HEK293 (cell line): ENCODE measurements around the gene DENND6B.
A peak's percentile ranks its signal among the peaks of the same experiment; 100 is the strongest.

ENCODE experiments used
- CTCF ChIA-PET: fragments of 350-600 bp; formaldehyde crosslinking; extraction: SDS; loops from one replicate; lab custom pipeline; 2021; ENCODE audit warnings: antibody characterized with exemption; lab: Yijun Ruan, JAX
- POLR2A ChIA-PET: fragments of 300-600 bp; formaldehyde crosslinking; extraction: SDS; loops from one replicate; lab custom pipeline; 2020; ENCODE audit warnings: antibody characterized with exemption, inconsistent platforms; lab: Yijun Ruan, JAX
- H3K27ac ChIP-seq: fragments of 200-500 bp; sonication (Bioruptor generic); 2 replicates; pipeline ENCODE4 v1.5.1; 2014; ENCODE audit warnings: low read depth, low read length, control low read depth, inconsistent platforms; ENCODE audit errors: extremely low read depth
- H3K36me3 ChIP-seq, 2 experiments: fragments of 200-500 bp in 1 of 2; sonication (Bioruptor generic) in 1 of 2; 1 replicate in 1 of 2; 2 replicates in 1 of 2; pipeline ENCODE4 v1.5.1; 2014 to 2017; ENCODE audit warnings: inconsistent platforms in 2 of 2, low read length in 2 of 2; ENCODE audit not compliant: control insufficient read depth in 2 of 2, insufficient read depth in 1 of 2
- H3K4me1 ChIP-seq: fragments of 200-500 bp; sonication (Bioruptor generic); 2 replicates; pipeline ENCODE4 v1.5.1; 2014; ENCODE audit warnings: mild to moderate bottlenecking, low read length, inconsistent platforms; ENCODE audit not compliant: control insufficient read depth, insufficient read depth
- H3K4me3 ChIP-seq: 2 replicates; pipeline ENCODE4 v1.5.1; 2011; ENCODE audit warnings: low read depth, mild to moderate bottlenecking, control low read depth, low read length, moderate library complexity
- H3K9me3 ChIP-seq: fragments of 200-500 bp; sonication (Bioruptor generic); 2 replicates; pipeline ENCODE4 v1.5.1; 2014; ENCODE audit warnings: low read depth, low read length, inconsistent platforms; ENCODE audit not compliant: control insufficient read depth, insufficient read depth
- FEZF1 ChIP-seq: fragments of 450-650 bp; formaldehyde crosslinking; IDR thresholded peaks from 2 replicates; pipeline ENCODE4 v1.5.1; 2016; ENCODE audit warnings: missing biosample characterization, missing genetic modification characterization
- GLIS2 ChIP-seq: fragments of 450-650 bp; formaldehyde crosslinking; IDR thresholded peaks from 2 replicates; pipeline ENCODE4 v1.5.1; 2016; ENCODE audit warnings: missing biosample characterization, missing genetic modification characterization
- KLF9 ChIP-seq: fragments of 450-650 bp; formaldehyde crosslinking; IDR thresholded peaks from 2 replicates; pipeline ENCODE4 v1.5.1; 2016; ENCODE audit warnings: missing biosample characterization, missing genetic modification characterization, low read depth
- MZF1 ChIP-seq: fragments of 450-650 bp; formaldehyde crosslinking; IDR thresholded peaks from 2 replicates; pipeline ENCODE4 v1.5.1; 2017; ENCODE audit warnings: missing biosample characterization, missing genetic modification characterization, borderline replicate concordance
- PATZ1 ChIP-seq: fragments of 450-650 bp; formaldehyde crosslinking; IDR thresholded peaks from 2 replicates; pipeline ENCODE4 v1.5.1; 2016; ENCODE audit warnings: missing biosample characterization, missing genetic modification characterization
- SCRT1 ChIP-seq: fragments of 450-650 bp; formaldehyde crosslinking; IDR thresholded peaks from 2 replicates; pipeline ENCODE4 v1.5.1; 2016; ENCODE audit warnings: missing biosample characterization, missing genetic modification characterization, borderline replicate concordance
- SP2 ChIP-seq: fragments of 450-650 bp; formaldehyde crosslinking; IDR thresholded peaks from 2 replicates; pipeline ENCODE4 v1.5.1; 2016; ENCODE audit warnings: missing biosample characterization, missing genetic modification characterization
- ZBTB8A ChIP-seq: fragments of 450-650 bp; formaldehyde crosslinking; IDR thresholded peaks from 2 replicates; pipeline ENCODE4 v1.5.1; 2016; ENCODE audit warnings: missing biosample characterization, missing genetic modification characterization
- ZEB2 ChIP-seq: fragments of 450-650 bp; formaldehyde crosslinking; IDR thresholded peaks from 2 replicates; pipeline ENCODE4 v1.5.1; 2016; ENCODE audit warnings: missing biosample characterization, missing genetic modification characterization
- ZNF121 ChIP-seq: fragments of 450-650 bp; formaldehyde crosslinking; IDR thresholded peaks from 2 replicates; pipeline ENCODE4 v1.5.1; 2016; ENCODE audit warnings: missing biosample characterization, missing genetic modification characterization
- ZNF140 ChIP-seq: fragments of 450-650 bp; formaldehyde crosslinking; IDR thresholded peaks from 2 replicates; pipeline ENCODE4 v1.5.1; 2016; ENCODE audit warnings: missing biosample characterization, missing genetic modification characterization
- ZNF148 ChIP-seq: fragments of 450-650 bp; formaldehyde crosslinking; IDR thresholded peaks from 2 replicates; pipeline ENCODE4 v1.5.0; 2017; ENCODE audit warnings: missing biosample characterization, missing genetic modification characterization, borderline replicate concordance
- ZNF211 ChIP-seq: fragments of 450-650 bp; formaldehyde crosslinking; IDR thresholded peaks from 2 replicates; pipeline ENCODE4 v1.5.1; 2016; ENCODE audit warnings: low read depth, missing biosample characterization, missing genetic modification characterization
- ZNF223 ChIP-seq: fragments of 450-650 bp; formaldehyde crosslinking; IDR thresholded peaks from 2 replicates; pipeline ENCODE4 v1.5.1; 2016; ENCODE audit warnings: missing biosample characterization, missing genetic modification characterization
- ZNF26 ChIP-seq: fragments of 450-650 bp; formaldehyde crosslinking; IDR thresholded peaks from 2 replicates; pipeline ENCODE4 v1.5.1; 2016; ENCODE audit warnings: missing biosample characterization, missing genetic modification characterization
- ZNF266 ChIP-seq: fragments of 450-650 bp; formaldehyde crosslinking; IDR thresholded peaks from 2 replicates; pipeline ENCODE4 v1.5.1; 2016; ENCODE audit warnings: missing biosample characterization, missing genetic modification characterization, low read depth
- ZNF302 ChIP-seq: fragments of 450-650 bp; formaldehyde crosslinking; IDR thresholded peaks from 2 replicates; pipeline ENCODE4 v1.5.1; 2016; ENCODE audit warnings: missing biosample characterization, missing genetic modification characterization, low read depth
- ZNF354C ChIP-seq: fragments of 450-650 bp; formaldehyde crosslinking; IDR thresholded peaks from 2 replicates; pipeline ENCODE4 v1.5.1; 2016; ENCODE audit warnings: missing biosample characterization, missing genetic modification characterization, low read depth, borderline replicate concordance
- ZNF433 ChIP-seq: fragments of 450-650 bp; formaldehyde crosslinking; IDR thresholded peaks from 2 replicates; pipeline ENCODE4 v1.5.1; 2016; ENCODE audit warnings: missing biosample characterization, missing genetic modification characterization, low read depth
- ZNF514 ChIP-seq: fragments of 450-650 bp; formaldehyde crosslinking; IDR thresholded peaks from 2 replicates; pipeline ENCODE4 v1.5.1; 2016; ENCODE audit warnings: missing biosample characterization, missing genetic modification characterization
- ZNF585B ChIP-seq: fragments of 450-650 bp; formaldehyde crosslinking; IDR thresholded peaks from 2 replicates; pipeline ENCODE4 v1.5.1; 2016; ENCODE audit warnings: missing biosample characterization, missing genetic modification characterization
- ZNF629 ChIP-seq: fragments of 450-650 bp; formaldehyde crosslinking; IDR thresholded peaks from 2 replicates; pipeline ENCODE4 v1.5.1; 2017; ENCODE audit warnings: missing biosample characterization, missing genetic modification characterization
- ZNF654 ChIP-seq: fragments of 450-650 bp; formaldehyde crosslinking; IDR thresholded peaks from 2 replicates; pipeline ENCODE4 v1.5.1; 2016; ENCODE audit warnings: low read depth, missing biosample characterization, missing genetic modification characterization
- ZNF677 ChIP-seq: fragments of 450-650 bp; IDR thresholded peaks from 2 replicates; pipeline ENCODE4 v1.5.0; 2018; ENCODE audit warnings: missing biosample characterization, mild to moderate bottlenecking, missing genetic modification characterization, moderate library complexity
- ZNF777 ChIP-seq: fragments of 450-650 bp; formaldehyde crosslinking; IDR thresholded peaks from 2 replicates; pipeline ENCODE4 v1.5.1; 2017; ENCODE audit warnings: missing biosample characterization, missing genetic modification characterization, borderline replicate concordance
- ZNF792 ChIP-seq: fragments of 450-650 bp; formaldehyde crosslinking; IDR thresholded peaks from 2 replicates; pipeline ENCODE4 v1.5.1; 2016; ENCODE audit warnings: missing biosample characterization, missing genetic modification characterization
- TF ChIP-seq, protein P1 (sequence below): fragments of 450-650 bp; formaldehyde crosslinking; IDR thresholded peaks from 2 replicates; pipeline ENCODE4 v1.5.1; 2016; ENCODE audit warnings: missing biosample characterization, missing genetic modification characterization, borderline replicate concordance
- TF ChIP-seq, protein P2 (sequence below): fragments of 450-650 bp; formaldehyde crosslinking; IDR thresholded peaks from 2 replicates; pipeline ENCODE4 v1.5.1; 2016; ENCODE audit warnings: missing biosample characterization, missing genetic modification characterization

The DENND6B gene

DNA sequence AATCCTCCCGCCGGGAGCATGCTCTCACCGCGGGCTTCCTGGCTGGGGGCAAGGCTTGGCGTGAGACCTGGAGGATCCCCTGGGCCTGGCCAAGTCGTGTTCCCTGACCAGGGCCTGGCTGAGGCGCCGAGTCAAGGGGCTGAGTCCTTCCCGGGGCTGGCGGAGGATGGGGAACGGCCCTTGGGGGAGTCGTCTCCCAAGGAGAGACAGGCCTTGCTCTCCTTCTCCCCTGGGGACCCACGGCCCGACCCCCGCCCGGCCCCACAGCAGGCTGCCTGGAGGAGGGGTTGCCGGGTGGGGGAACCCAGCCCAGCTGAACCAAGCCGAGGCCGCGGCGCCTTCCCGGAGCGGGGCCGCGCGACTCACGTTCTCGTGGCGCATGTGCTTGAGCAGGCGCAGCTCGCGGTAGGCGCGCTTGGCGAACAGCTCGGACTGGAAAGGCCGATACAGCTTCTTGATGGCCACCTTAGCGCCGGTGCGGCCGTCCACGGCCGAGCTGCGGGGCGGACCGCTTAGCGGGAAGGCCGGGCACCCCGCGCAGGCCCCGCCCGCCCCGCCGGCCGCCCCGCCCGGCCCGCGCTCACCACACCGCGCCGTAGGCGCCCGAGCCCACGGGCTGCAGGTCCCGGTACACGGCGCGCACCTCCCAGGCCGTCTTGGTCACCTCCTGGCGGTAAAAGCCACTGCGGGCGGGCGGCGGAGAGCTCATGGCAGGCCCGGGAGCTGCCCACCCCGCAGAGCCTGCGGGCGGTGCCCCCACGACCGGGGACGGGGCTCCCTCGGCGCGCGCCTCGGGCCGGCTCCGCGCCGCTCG is 65.8 kb downstream of the DENND6B start:
- Histone ChIP-seq H3K4me1 (peaks cover 11% of the 10 kb centered on the region), H3K4me3 (peak overlapping the region; percentile 59), H3K27ac (peak overlapping the region; percentile 87; the same call in 1 of the 2 replicates), H3K36me3 (peaks cover 0 to 36% of the 10 kb centered on the region in 2 experiments; a peak in 2 of 3 replicates), H3K9me3 (no peaks in the 10 kb centered on the region)
- POLR2A ChIA-PET, result interaction anchor here (0.7 to 2.7 kb wide), 7 partner anchors 10 to 324 kb away, joined by 3 to 20 read pairs (median 4); partner anchors contain the start of genes HDAC10 and TUBGCP6
- CTCF ChIA-PET, result interaction anchor here (0.5 to 2.8 kb wide), 3 partner anchors 9 to 33 kb away, joined by 3 to 10 read pairs (median 4); no protein-coding TSS in a partner anchor
- TF ChIP-seq SP2 (peak; percentile 61), SCRT1 (no peak), ZNF585B (tag by site-specific recombination) (no peak), ZNF777 (tag by site-specific recombination) (no peak), ZNF148 (no peak), ZNF211 (tag by site-specific recombination) (no peak), ZNF140 (tag by site-specific recombination) (no peak), ZNF677 (tag by site-specific recombination) (no peak), ZNF121 (no peak), ZNF354C (no peak), ZNF433 (tag by site-specific recombination) (no peak), ZNF792 (tag by site-specific recombination) (no peak), ZBTB8A (peak; percentile 63), GLIS2 (peak; percentile 90), KLF9 (tag by site-specific recombination) (peak; percentile 68), ZNF302 (tag by site-specific recombination) (no peak), ZNF629 (no peak; the same call in 1 of the 2 replicates), ZEB2 (0 out of 2 replicates have a peak, but pooled peaks have one; percentile 53), ZNF514 (no peak), FEZF1 (no peak), PATZ1 (tag by site-specific recombination) (peak; percentile 83), ZNF266 (tag by site-specific recombination) (no peak), MZF1 (tag by site-specific recombination) (no peak), ZNF223 (tag by site-specific recombination) (no peak), ZNF654 (tag by site-specific recombination) (no peak), ZNF26 (tag by site-specific recombination) (no peak)
- TF ChIP-seq, protein P1, sequence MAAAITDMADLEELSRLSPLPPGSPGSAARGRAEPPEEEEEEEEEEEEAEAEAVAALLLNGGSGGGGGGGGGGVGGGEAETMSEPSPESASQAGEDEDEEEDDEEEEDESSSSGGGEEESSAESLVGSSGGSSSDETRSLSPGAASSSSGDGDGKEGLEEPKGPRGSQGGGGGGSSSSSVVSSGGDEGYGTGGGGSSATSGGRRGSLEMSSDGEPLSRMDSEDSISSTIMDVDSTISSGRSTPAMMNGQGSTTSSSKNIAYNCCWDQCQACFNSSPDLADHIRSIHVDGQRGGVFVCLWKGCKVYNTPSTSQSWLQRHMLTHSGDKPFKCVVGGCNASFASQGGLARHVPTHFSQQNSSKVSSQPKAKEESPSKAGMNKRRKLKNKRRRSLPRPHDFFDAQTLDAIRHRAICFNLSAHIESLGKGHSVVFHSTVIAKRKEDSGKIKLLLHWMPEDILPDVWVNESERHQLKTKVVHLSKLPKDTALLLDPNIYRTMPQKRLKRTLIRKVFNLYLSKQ (tag by site-specific recombination), result no peak
- TF ChIP-seq, protein P2, sequence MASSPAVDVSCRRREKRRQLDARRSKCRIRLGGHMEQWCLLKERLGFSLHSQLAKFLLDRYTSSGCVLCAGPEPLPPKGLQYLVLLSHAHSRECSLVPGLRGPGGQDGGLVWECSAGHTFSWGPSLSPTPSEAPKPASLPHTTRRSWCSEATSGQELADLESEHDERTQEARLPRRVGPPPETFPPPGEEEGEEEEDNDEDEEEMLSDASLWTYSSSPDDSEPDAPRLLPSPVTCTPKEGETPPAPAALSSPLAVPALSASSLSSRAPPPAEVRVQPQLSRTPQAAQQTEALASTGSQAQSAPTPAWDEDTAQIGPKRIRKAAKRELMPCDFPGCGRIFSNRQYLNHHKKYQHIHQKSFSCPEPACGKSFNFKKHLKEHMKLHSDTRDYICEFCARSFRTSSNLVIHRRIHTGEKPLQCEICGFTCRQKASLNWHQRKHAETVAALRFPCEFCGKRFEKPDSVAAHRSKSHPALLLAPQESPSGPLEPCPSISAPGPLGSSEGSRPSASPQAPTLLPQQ (tag by site-specific recombination), result 0 out of 2 replicates have a peak, but pooled peaks have one; percentile 30
